Liver (tissue), 9 donors: ENCODE data around the gene MRFAP1. TPM values are rescaled to one million over a fixed set of nuclear protein-coding genes. Genes with fewer than 3 reads are reported as not detected.
"Not testable (repeated sequence)": the region's sequence is repeated elsewhere in the genome, so short reads cannot be mapped to it uniquely, and the experiment has no call there.

Source experiments
- DNase-seq: peaks from one replicate; pipeline ENCODE4 v3.0.0-alpha.2; 2017; ENCODE audit warnings: low spot score
- H3K27ac ChIP-seq, 2 donors: one replicate each; pipeline ENCODE4 v1.7.0; 2013; ENCODE audit warnings: inconsistent platforms in 2 of 2, low read length in 2 of 2, control low read depth in 1 of 2, low read depth in 1 of 2, mild to moderate bottlenecking in 1 of 2
- H3K27me3 ChIP-seq, 4 donors: one replicate each; pipeline versions ENCODE4 v1.6.1 to v1.7.0; 2013; ENCODE audit warnings: low read length in 3 of 4, inconsistent platforms in 1 of 4, mild to moderate bottlenecking in 1 of 4, moderate library complexity in 1 of 4; ENCODE audit not compliant: control insufficient read depth in 4 of 4, insufficient read depth in 4 of 4
- H3K36me3 ChIP-seq, 4 donors: one replicate each; pipeline versions ENCODE4 v1.6.1 to v1.7.0; 2013; ENCODE audit warnings: low read length in 3 of 4, mild to moderate bottlenecking in 3 of 4, low read depth in 1 of 4, moderate library complexity in 1 of 4; ENCODE audit not compliant: control insufficient read depth in 4 of 4, insufficient read depth in 3 of 4
- H3K4me1 ChIP-seq, 4 donors: one replicate each; pipeline versions ENCODE4 v1.6.1 to v1.7.0; 2013; ENCODE audit warnings: low read length in 3 of 4, mild to moderate bottlenecking in 3 of 4, moderate library complexity in 1 of 4; ENCODE audit not compliant: control insufficient read depth in 4 of 4, insufficient read depth in 4 of 4
- H3K4me3 ChIP-seq, 3 donors: one replicate each; pipeline versions ENCODE4 v1.6.1 to v1.7.0; 2013; ENCODE audit warnings: low read length in 3 of 3, control low read depth in 1 of 3, low read depth in 1 of 3, mild to moderate bottlenecking in 1 of 3
- H3K9ac ChIP-seq, 2 donors: one replicate each; pipeline ENCODE4 v1.7.0; 2013; ENCODE audit warnings: low read length in 2 of 2, mild to moderate bottlenecking in 2 of 2, moderate library complexity in 2 of 2, control low read depth in 1 of 2, low read depth in 1 of 2
- H3K9me3 ChIP-seq, 4 donors: one replicate each; pipeline versions ENCODE4 v1.6.1 to v1.7.0; 2013; ENCODE audit warnings: low read length in 3 of 4; ENCODE audit not compliant: control insufficient read depth in 4 of 4
- EGR1 ChIP-seq, 2 donors: IDR thresholded peaks; 2 replicates each; pipeline ENCODE4 v1.6.1; 2016 to 2018; ENCODE audit warnings: antibody characterized with exemption in 2 of 2, low read depth in 2 of 2
- FOXA1 ChIP-seq: IDR thresholded peaks from 2 replicates; pipeline ENCODE4 v1.6.1; 2016; ENCODE audit warnings: antibody characterized with exemption
- FOXA2 ChIP-seq: IDR thresholded peaks from 2 replicates; pipeline ENCODE4 v1.6.1; 2016; ENCODE audit warnings: antibody characterized with exemption
- GABPA ChIP-seq, 2 donors: IDR thresholded peaks in 1 of 2; conservative IDR thresholded peaks in 1 of 2; 2 replicates each; pipeline ENCODE4 v1.6.1; 2016; ENCODE audit warnings: antibody characterized with exemption in 2 of 2, mild to moderate bottlenecking in 1 of 2, moderate library complexity in 1 of 2
- HNF4A ChIP-seq, 2 donors: conservative IDR thresholded peaks; 2 replicates each; pipeline ENCODE4 v1.6.1; 2016; ENCODE audit warnings: antibody characterized with exemption in 2 of 2, mild to moderate bottlenecking in 2 of 2
- HNF4G ChIP-seq: IDR thresholded peaks from 2 replicates; pipeline ENCODE4 v1.6.1; 2016; ENCODE audit warnings: antibody characterized with exemption
- JUND ChIP-seq, 2 donors: IDR thresholded peaks; 2 replicates each; pipeline ENCODE4 v1.6.1; 2016; ENCODE audit warnings: antibody characterized with exemption in 2 of 2
- NR2F2 ChIP-seq: IDR thresholded peaks from 2 replicates; pipeline ENCODE4 v1.6.1; 2016; ENCODE audit warnings: antibody characterized with exemption
- RAD21 ChIP-seq, 2 donors: IDR thresholded peaks; 2 replicates each; pipeline ENCODE4 v1.6.1; 2016; ENCODE audit warnings: antibody characterized with exemption in 2 of 2, mild to moderate bottlenecking in 2 of 2
- RXRA ChIP-seq, 2 donors: IDR thresholded peaks; 2 replicates each; pipeline ENCODE4 v1.6.1; 2017 to 2018; ENCODE audit warnings: antibody characterized with exemption in 2 of 2, mild to moderate bottlenecking in 1 of 2
- SP1 ChIP-seq: IDR thresholded peaks from 2 replicates; pipeline ENCODE4 v1.6.1; 2018; ENCODE audit warnings: antibody characterized with exemption, mild to moderate bottlenecking
- TAF1 ChIP-seq: conservative IDR thresholded peaks from 2 replicates; pipeline ENCODE4 v1.6.1; 2016; ENCODE audit warnings: antibody characterized with exemption, mild to moderate bottlenecking
- YY1 ChIP-seq: IDR thresholded peaks from 2 replicates; pipeline ENCODE4 v1.6.1; 2016; ENCODE audit warnings: antibody characterized with exemption, mild to moderate bottlenecking
- WGBS: extraction: QIAGEN DNeasy Blood & Tissue Kit; methylation state at CpG from one replicate; pipeline ENCODE4 v1.1.7; 2013; 5-methylcytosine and 5-hydroxymethylcytosine counted together
- polyA plus RNA-seq, 2 donors: library from polyadenylated mRNA; stranded (reverse) in 1 of 2; unstranded in 1 of 2; fragments of 200-250 nt in 1 of 2; fragments of >200 nt in 1 of 2; fragmentation: Nextera tagmentation in 1 of 2; extraction: Ambion mirVana in 1 of 2; gene quantifications; one replicate each; pipeline versions ENCODE4 v1.2.1 to v1.2.3, GENCODE V29; 2013 to 2015
- total RNA-seq, 2 donors: library from RNA; depleted of rRNA; stranded (reverse); fragments of >200 nt; gene quantifications; one replicate each; pipeline ENCODE4 v1.2.3, GENCODE V29; 2014
- TF ChIP-seq, protein P1 (sequence below): IDR thresholded peaks from 2 replicates; pipeline ENCODE4 v1.6.1; 2016; ENCODE audit warnings: antibody characterized with exemption
- TF ChIP-seq, protein P2 (sequence below): IDR thresholded peaks from 2 replicates; pipeline ENCODE4 v1.6.1; 2016; ENCODE audit warnings: antibody characterized with exemption
- TF ChIP-seq, protein P3 (sequence below): IDR thresholded peaks from 2 replicates; pipeline ENCODE4 v1.6.1; 2016; ENCODE audit warnings: antibody characterized with exemption, mild to moderate bottlenecking
- TF ChIP-seq, protein P4 (sequence below): IDR thresholded peaks from 2 replicates; pipeline ENCODE4 v1.6.1; 2016; ENCODE audit warnings: antibody characterized with exemption
- TF ChIP-seq, protein P5 (sequence below): fragments of 150-350 bp; IDR thresholded peaks from 2 replicates; pipeline ENCODE4 v1.5.1; 2017; ENCODE audit warnings: improper control_type of control experiment, low read depth, low read length; ENCODE audit not compliant: missing input control
- donor health status: healthy.
- donor health status: healthy.
- donor health status: healthy.
- donor health status: healthy.
- donor health status: healthy.

MRFAP1 gene
- total and polyA plus RNA-seq, 4 donors, result 78.5 to 176 (median 104) TPM

DNA sequence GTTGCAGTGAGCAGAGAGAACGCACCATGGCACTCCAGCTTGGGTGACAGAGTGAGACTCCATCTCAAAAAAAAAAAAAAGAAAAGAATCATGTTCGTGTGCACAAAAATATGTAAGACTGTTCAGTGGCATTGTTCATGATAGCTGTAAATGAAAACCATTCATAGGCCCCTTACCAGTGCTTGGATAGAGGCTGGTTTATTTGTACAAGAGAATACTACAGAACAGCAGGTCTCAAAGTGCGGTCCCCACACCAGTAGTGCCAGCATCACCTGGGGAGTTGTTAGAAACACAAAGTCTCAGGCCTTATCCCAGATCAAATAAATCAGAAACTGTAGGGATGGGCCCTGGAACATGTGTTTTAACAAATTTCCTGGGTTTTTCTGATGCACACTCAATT is 12.7 kb upstream of the MRFAP1 start (continued):
- TF ChIP-seq, protein P1, sequence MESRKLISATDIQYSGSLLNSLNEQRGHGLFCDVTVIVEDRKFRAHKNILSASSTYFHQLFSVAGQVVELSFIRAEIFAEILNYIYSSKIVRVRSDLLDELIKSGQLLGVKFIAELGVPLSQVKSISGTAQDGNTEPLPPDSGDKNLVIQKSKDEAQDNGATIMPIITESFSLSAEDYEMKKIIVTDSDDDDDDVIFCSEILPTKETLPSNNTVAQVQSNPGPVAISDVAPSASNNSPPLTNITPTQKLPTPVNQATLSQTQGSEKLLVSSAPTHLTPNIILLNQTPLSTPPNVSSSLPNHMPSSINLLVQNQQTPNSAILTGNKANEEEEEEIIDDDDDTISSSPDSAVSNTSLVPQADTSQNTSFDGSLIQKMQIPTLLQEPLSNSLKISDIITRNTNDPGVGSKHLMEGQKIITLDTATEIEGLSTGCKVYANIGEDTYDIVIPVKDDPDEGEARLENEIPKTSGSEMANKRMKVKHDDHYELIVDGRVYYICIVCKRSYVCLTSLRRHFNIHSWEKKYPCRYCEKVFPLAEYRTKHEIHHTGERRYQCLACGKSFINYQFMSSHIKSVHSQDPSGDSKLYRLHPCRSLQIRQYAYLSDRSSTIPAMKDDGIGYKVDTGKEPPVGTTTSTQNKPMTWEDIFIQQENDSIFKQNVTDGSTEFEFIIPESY, result no peak

DNA sequence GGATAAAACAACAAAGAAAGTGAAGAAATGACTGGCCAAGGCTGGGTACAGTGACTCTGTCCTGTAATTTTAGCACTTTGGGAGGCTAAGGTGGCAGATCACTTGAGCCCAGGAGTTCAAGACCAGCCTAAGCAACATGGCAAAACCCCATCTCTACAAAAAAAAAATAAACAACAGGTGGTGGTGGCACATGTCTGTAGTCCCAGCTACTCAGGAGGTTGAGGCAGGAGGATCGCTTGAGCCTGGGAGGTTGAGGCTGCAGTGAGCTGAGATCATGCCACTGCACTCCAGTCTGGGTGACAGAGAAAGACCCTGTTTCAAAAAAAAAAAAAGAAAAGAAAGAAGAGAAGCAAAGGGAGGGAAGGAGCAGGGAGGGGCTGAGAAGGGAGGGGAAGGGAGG is 12.0 kb upstream of the MRFAP1 start:
- 96% methylated on average over 1 of the region's 1 CpG for WGBS
- not testable (repeated sequence) for H3K36me3 ChIP-seq, H3K27me3 ChIP-seq, H3K4me1 ChIP-seq, DNase-seq, H3K4me3 ChIP-seq, H3K27ac ChIP-seq, H3K9me3 ChIP-seq, H3K9ac ChIP-seq

DNA sequence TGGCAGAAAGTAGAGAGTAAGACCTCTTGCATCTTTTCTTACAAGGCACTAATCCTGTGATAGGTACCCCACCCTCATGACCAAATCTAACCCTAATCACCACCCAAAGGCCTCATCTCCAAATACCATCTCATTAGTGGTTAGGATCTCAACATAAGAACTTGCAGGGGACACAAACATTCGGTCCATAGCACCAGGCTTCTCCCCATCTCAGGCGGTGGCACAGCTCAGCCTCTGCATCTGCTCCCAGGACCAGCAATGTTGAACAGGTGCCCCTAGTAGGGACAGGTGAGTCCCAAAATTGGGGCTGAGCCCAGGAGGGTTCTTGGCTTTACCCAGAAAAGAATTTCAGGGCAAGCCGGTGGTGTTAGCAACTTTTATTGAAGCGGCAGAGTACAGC is 8.4 kb upstream of the MRFAP1 start:
- whole genome bisulfite sequencing, result 97% methylated on average over 4 of the region's 4 CpGs
- no peak for TF ChIP-seq HNF4A (conservative IDR thresholded peaks at IDR 0.05)
- TF ChIP-seq SP1, result no peak
- TF ChIP-seq, protein P2, sequence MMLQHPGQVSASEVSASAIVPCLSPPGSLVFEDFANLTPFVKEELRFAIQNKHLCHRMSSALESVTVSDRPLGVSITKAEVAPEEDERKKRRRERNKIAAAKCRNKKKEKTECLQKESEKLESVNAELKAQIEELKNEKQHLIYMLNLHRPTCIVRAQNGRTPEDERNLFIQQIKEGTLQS, result no peak
- TF ChIP-seq RXRA (IDR thresholded peaks at IDR 0.05), result no peak
- TF ChIP-seq, protein P3, sequence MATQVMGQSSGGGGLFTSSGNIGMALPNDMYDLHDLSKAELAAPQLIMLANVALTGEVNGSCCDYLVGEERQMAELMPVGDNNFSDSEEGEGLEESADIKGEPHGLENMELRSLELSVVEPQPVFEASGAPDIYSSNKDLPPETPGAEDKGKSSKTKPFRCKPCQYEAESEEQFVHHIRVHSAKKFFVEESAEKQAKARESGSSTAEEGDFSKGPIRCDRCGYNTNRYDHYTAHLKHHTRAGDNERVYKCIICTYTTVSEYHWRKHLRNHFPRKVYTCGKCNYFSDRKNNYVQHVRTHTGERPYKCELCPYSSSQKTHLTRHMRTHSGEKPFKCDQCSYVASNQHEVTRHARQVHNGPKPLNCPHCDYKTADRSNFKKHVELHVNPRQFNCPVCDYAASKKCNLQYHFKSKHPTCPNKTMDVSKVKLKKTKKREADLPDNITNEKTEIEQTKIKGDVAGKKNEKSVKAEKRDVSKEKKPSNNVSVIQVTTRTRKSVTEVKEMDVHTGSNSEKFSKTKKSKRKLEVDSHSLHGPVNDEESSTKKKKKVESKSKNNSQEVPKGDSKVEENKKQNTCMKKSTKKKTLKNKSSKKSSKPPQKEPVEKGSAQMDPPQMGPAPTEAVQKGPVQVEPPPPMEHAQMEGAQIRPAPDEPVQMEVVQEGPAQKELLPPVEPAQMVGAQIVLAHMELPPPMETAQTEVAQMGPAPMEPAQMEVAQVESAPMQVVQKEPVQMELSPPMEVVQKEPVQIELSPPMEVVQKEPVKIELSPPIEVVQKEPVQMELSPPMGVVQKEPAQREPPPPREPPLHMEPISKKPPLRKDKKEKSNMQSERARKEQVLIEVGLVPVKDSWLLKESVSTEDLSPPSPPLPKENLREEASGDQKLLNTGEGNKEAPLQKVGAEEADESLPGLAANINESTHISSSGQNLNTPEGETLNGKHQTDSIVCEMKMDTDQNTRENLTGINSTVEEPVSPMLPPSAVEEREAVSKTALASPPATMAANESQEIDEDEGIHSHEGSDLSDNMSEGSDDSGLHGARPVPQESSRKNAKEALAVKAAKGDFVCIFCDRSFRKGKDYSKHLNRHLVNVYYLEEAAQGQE, result no peak
- TF ChIP-seq, protein P4, sequence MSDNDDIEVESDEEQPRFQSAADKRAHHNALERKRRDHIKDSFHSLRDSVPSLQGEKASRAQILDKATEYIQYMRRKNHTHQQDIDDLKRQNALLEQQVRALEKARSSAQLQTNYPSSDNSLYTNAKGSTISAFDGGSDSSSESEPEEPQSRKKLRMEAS, result no peak
- no peak for TF ChIP-seq YY1
- TF ChIP-seq TAF1, result no peak
- TF ChIP-seq RAD21 (IDR thresholded peaks at IDR 0.05), result no peak
- no peak for TF ChIP-seq HNF4G
- no peak for TF ChIP-seq FOXA1
- TF ChIP-seq, protein P1, result no peak
- TF ChIP-seq NR2F2, result no peak
- no peak for TF ChIP-seq EGR1 (IDR thresholded peaks at IDR 0.05; ENCODE audit: low read depth in 2 of 2)
- TF ChIP-seq, protein P5, sequence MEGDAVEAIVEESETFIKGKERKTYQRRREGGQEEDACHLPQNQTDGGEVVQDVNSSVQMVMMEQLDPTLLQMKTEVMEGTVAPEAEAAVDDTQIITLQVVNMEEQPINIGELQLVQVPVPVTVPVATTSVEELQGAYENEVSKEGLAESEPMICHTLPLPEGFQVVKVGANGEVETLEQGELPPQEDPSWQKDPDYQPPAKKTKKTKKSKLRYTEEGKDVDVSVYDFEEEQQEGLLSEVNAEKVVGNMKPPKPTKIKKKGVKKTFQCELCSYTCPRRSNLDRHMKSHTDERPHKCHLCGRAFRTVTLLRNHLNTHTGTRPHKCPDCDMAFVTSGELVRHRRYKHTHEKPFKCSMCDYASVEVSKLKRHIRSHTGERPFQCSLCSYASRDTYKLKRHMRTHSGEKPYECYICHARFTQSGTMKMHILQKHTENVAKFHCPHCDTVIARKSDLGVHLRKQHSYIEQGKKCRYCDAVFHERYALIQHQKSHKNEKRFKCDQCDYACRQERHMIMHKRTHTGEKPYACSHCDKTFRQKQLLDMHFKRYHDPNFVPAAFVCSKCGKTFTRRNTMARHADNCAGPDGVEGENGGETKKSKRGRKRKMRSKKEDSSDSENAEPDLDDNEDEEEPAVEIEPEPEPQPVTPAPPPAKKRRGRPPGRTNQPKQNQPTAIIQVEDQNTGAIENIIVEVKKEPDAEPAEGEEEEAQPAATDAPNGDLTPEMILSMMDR, result no peak
- no peak for TF ChIP-seq GABPA (IDR thresholded peaks at IDR 0.05 in 1 of 2, conservative IDR thresholded peaks at IDR 0.05 in 1 of 2)
- TF ChIP-seq FOXA2, result no peak
- TF ChIP-seq JUND (IDR thresholded peaks at IDR 0.05), result no peak
- no peak overlapping the region for H3K27ac ChIP-seq

More for the DNA sequence above, 8.4 kb upstream of the MRFAP1 start:
- Histone ChIP-seq H3K9me3 (no peaks in the 10 kb centered on the region), H3K27me3 (no peaks in the 10 kb centered on the region), H3K4me1 (no peaks in the 10 kb centered on the region), H3K9ac (no peak overlapping the region), H3K4me3 (no peak overlapping the region), H3K36me3 (no peaks in the 10 kb centered on the region)
- DNase-seq, result no peak
